KOPT-K1 (cell line): ENCODE data around the gene MAPKAP1.
"Not testable (repeated sequence)": the region's sequence is repeated elsewhere in the genome, so short reads cannot be mapped to it uniquely, and the experiment has no call there.

Experiments used
- H3K27ac ChIP-seq: fragments of 200-600 bp; sonication (generic); 2 replicates; pipeline ENCODE4 v1.5.1; 2016; ENCODE audit warnings: antibody characterized with exemption, mild to moderate bottlenecking, low read depth, low read length; ENCODE audit not compliant: poor library complexity, severe bottlenecking
- H3K36me3 ChIP-seq: fragments of 200-600 bp; sonication (generic); 2 replicates; pipeline ENCODE4 v1.5.1; 2017; ENCODE audit warnings: antibody characterized with exemption, mild to moderate bottlenecking, low read length, moderate library complexity; ENCODE audit not compliant: insufficient read depth
- H3K9me3 ChIP-seq: fragments of 200-600 bp; sonication (generic); 2 replicates; pipeline ENCODE4 v1.5.1; 2017; ENCODE audit warnings: antibody characterized with exemption, low read length, mild to moderate bottlenecking; ENCODE audit not compliant: insufficient read depth, poor library complexity, severe bottlenecking

The MAPKAP1 gene

GRCh38 chr9:125601961-125602360 lies 105.0 kb downstream of the MAPKAP1 start:
- H3K27ac ChIP-seq: no peak overlapping the region
- H3K36me3 ChIP-seq: no peaks in the 10 kb centered on the region
- no peaks in the 10 kb centered on the region for H3K9me3 ChIP-seq

- Histone ChIP-seq H3K9me3 (no peaks in the 10 kb centered on the region), H3K27ac (no peak overlapping the region), H3K36me3 (no peaks in the 10 kb centered on the region; the same call in 1 of the 2 replicates)
Measured at GRCh38 chr9:125600194-125600593, 106.8 kb downstream of the MAPKAP1 start.

- Histone ChIP-seq H3K9me3 (no peaks in the 10 kb centered on the region), H3K27ac (no peak overlapping the region), H3K36me3 (no peaks in the 10 kb centered on the region; the same call in 1 of the 2 replicates)
Measured at GRCh38 chr9:125594223-125594610, 112.8 kb downstream of the MAPKAP1 start.

- H3K27ac ChIP-seq: no peak overlapping the region
- no peaks in the 10 kb centered on the region for H3K9me3 ChIP-seq
- no peaks in the 10 kb centered on the region; the same call in 1 of the 2 replicates for H3K36me3 ChIP-seq
Measured at GRCh38 chr9:125593581-125594222, 113.3 kb downstream of the MAPKAP1 start.

GRCh38 chr9:125591888-125592287 lies 115.1 kb downstream of the MAPKAP1 start:
- Histone ChIP-seq H3K9me3 (no peaks in the 10 kb centered on the region), H3K36me3 (no peaks in the 10 kb centered on the region; the same call in 1 of the 2 replicates), H3K27ac (no peak overlapping the region)

GRCh38 chr9:125591245-125591644 lies 115.8 kb downstream of the MAPKAP1 start:
- Histone ChIP-seq H3K27ac (no peak overlapping the region), H3K9me3 (no peaks in the 10 kb centered on the region), H3K36me3 (no peaks in the 10 kb centered on the region; the same call in 1 of the 2 replicates)

- peaks cover 8% of the 10 kb centered on the region; the same call in 1 of the 2 replicates for H3K36me3 ChIP-seq
- H3K27ac ChIP-seq: no peak overlapping the region
- H3K9me3 ChIP-seq: no peaks in the 10 kb centered on the region
Measured at GRCh38 chr9:125589287-125589686, 117.7 kb downstream of the MAPKAP1 start.

- Histone ChIP-seq H3K36me3 (peaks cover 15% of the 10 kb centered on the region), H3K27ac (no peak overlapping the region), H3K9me3 (no peaks in the 10 kb centered on the region)
Measured at GRCh38 chr9:125587819-125588460, 119.1 kb downstream of the MAPKAP1 start.

- Histone ChIP-seq H3K27ac (no peak overlapping the region), H3K36me3 (peaks cover 21% of the 10 kb centered on the region), H3K9me3 (no peaks in the 10 kb centered on the region)
Measured at GRCh38 chr9:125586172-125586511, 120.9 kb downstream of the MAPKAP1 start.

GRCh38 chr9:125585503-125586171 lies 121.4 kb downstream of the MAPKAP1 start:
- Histone ChIP-seq H3K27ac (no peak overlapping the region), H3K9me3 (no peaks in the 10 kb centered on the region), H3K36me3 (peaks cover 21% of the 10 kb centered on the region)

GRCh38 chr9:125580701-125581286 lies 126.2 kb downstream of the MAPKAP1 start:
- H3K27ac ChIP-seq: no peak overlapping the region
- peaks cover 32% of the 10 kb centered on the region for H3K36me3 ChIP-seq
- peaks cover 6% of the 10 kb centered on the region for H3K9me3 ChIP-seq

- no peak overlapping the region for H3K27ac ChIP-seq
- peaks cover 15% of the 10 kb centered on the region for H3K9me3 ChIP-seq
- peaks cover 24% of the 10 kb centered on the region for H3K36me3 ChIP-seq
Measured at GRCh38 chr9:125579030-125579932, 127.7 kb downstream of the MAPKAP1 start.

- Histone ChIP-seq H3K27ac (no peak overlapping the region), H3K9me3 (peaks cover 64% of the 10 kb centered on the region), H3K36me3 (0 out of 2 replicates have a peak, but pooled peaks cover 8% of the 10 kb centered on the region)
Measured at GRCh38 chr9:125574126-125574877, 132.7 kb downstream of the MAPKAP1 start.

GRCh38 chr9:125572461-125572860 lies 134.5 kb downstream of the MAPKAP1 start:
- H3K9me3 ChIP-seq: peaks cover 67% of the 10 kb centered on the region
- H3K27ac ChIP-seq, H3K36me3 ChIP-seq: not testable (repeated sequence)
